Panc1 (cell line): ENCODE measurements around the gene KCTD5. TPM values are rescaled to one million over a fixed set of nuclear protein-coding genes. Genes with fewer than 3 reads are reported as not detected.

Experiments used
- ATAC-seq: fragments of 200-7000 bp; cut with Tn5 transposase; 2 replicates; pipeline ENCODE4 v1.9.1; 2020; ENCODE audit warnings: mild to moderate bottlenecking, moderate library complexity
- BruUV-seq: library from RNA; stranded (reverse); fragments of 400-500 nt; replicated peaks from 2 replicates; lab custom pipeline; 2021; lab: Mats Ljungman, UMichigan
- CTCF ChIA-PET: fragments of 300-600 bp; sonication (Branson Sonifier 250); formaldehyde crosslinking; loops from one replicate; lab custom pipeline; 2022; ENCODE audit warnings: antibody characterized with exemption; lab: Charles Lee
- POLR2A ChIA-PET: fragments of 300-600 bp; sonication (Branson Sonifier 250); formaldehyde crosslinking; loops from one replicate; lab custom pipeline; 2022; ENCODE audit warnings: antibody characterized with exemption; lab: Charles Lee
- DNase-seq: peaks from one replicate; pipeline ENCODE4 v3.0.0-alpha.2; 2010; ENCODE audit warnings: low read depth, low spot score
- H3K27ac ChIP-seq: 2 replicates; pipeline ENCODE4 v1.5.1; 2011; ENCODE audit warnings: mild to moderate bottlenecking, low read length, inconsistent platforms
- H3K27me3 ChIP-seq: fragments of 200-500 bp; sonication (Bioruptor generic); 2 replicates; pipeline ENCODE4 v1.6.0; 2014; ENCODE audit warnings: low read length, inconsistent platforms; ENCODE audit not compliant: control insufficient read depth, insufficient read depth
- H3K36me3 ChIP-seq: fragments of 200-500 bp; sonication (Bioruptor generic); 2 replicates; pipeline ENCODE4 v1.5.1; 2014; ENCODE audit warnings: inconsistent platforms, mild to moderate bottlenecking, low read length, moderate library complexity; ENCODE audit not compliant: control insufficient read depth, insufficient read depth
- H3K4me1 ChIP-seq: 2 replicates; pipeline ENCODE4 v1.5.1; 2011; ENCODE audit warnings: inconsistent platforms, mild to moderate bottlenecking, low read length, moderate library complexity; ENCODE audit not compliant: control insufficient read depth, insufficient read depth
- H3K4me3 ChIP-seq, 2 experiments: 2 replicates each; pipeline ENCODE4 v1.5.1; 2011 to 2012; ENCODE audit warnings: low read depth in 2 of 2, low read length in 2 of 2, mild to moderate bottlenecking in 2 of 2, inconsistent platforms in 1 of 2, moderate library complexity in 1 of 2
- H3K9me3 ChIP-seq: fragments of 200-500 bp; sonication (Bioruptor generic); 2 replicates; pipeline ENCODE4 v1.5.1; 2014; ENCODE audit warnings: low read depth, mild to moderate bottlenecking, inconsistent platforms, low read length, moderate library complexity; ENCODE audit not compliant: control insufficient read depth, insufficient read depth
- POLR2AphosphoS5 ChIP-seq: IDR thresholded peaks from 2 replicates; pipeline ENCODE4 v1.6.1; 2012; ENCODE audit warnings: mild to moderate bottlenecking, low read depth, low read length, moderate library complexity
- SIN3A ChIP-seq: IDR thresholded peaks from 2 replicates; pipeline ENCODE4 v1.6.1; 2012; ENCODE audit warnings: low read depth, mild to moderate bottlenecking, low read length, moderate library complexity, borderline replicate concordance; ENCODE audit not compliant: insufficient read depth
- TCF7L2 ChIP-seq: IDR thresholded peaks from 2 replicates; pipeline ENCODE4 v1.6.1; 2011; ENCODE audit warnings: mild to moderate bottlenecking, low read depth, low read length, inconsistent platforms
- in situ Hi-C: cut with HindIII; loops from 2 replicates; pipeline ENCODE4 v1.10.0; 2016; ENCODE audit warnings: low sequenced_read_pairs, low pct_unique_long_range_greater_than_20kb
- intact Hi-C: fragments of 100-400 bp; cut with micrococcal nuclease; formaldehyde crosslinking; loops from one replicate; pipeline ENCODE4 v1.10.0; 2022; ENCODE audit not compliant: unreplicated experiment
- total RNA-seq: library from RNA; stranded (reverse); gene quantifications from one replicate; pipeline ENCODE4 v1.2.1, GENCODE V29; 2021; ENCODE audit not compliant: unreplicated experiment
- TF ChIP-seq, protein P1 (sequence below): fragments of 450-650 bp; IDR thresholded peaks from 2 replicates; pipeline ENCODE4 v1.5.1; 2017; ENCODE audit warnings: mild to moderate bottlenecking
- TF ChIP-seq, protein P2 (sequence below), 2 experiments: IDR thresholded peaks; 2 replicates each; pipeline ENCODE4 v1.6.1; 2011 to 2012; ENCODE audit warnings: low read depth in 2 of 2, control low read depth in 1 of 2, low read length in 1 of 2, mild to moderate bottlenecking in 1 of 2, moderate library complexity in 1 of 2; ENCODE audit not compliant: insufficient read depth in 1 of 2

The KCTD5 gene
- total RNA-seq, 1 experiment from 2014 or later = 61.1 TPM

DNA sequence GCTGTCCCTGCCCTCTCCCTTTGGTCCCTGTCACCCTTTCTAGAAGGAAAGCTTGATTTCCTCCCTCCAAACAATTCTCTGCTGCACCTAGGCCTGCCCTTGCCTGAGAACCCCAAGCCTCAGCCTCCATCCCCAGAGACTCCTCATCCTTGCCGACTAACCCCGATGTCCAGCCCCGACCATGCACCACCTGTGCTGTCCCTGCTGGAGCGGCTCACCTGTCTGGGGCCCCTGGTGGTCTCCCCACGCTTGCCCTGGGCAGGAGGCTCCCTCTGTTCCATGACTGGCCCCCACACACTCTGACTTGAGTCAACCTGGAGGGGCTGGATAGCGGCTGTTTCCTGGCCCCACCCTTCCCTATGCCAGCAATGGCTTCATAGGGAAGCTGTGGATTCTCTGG is 58.2 kb downstream of the KCTD5 start:
- in situ Hi-C loops = no loop called here
- TF ChIP-seq POLR2AphosphoS5 = no peak
- no peak for TF ChIP-seq TCF7L2
- TF ChIP-seq SIN3A = no peak
- TF ChIP-seq, protein P1, sequence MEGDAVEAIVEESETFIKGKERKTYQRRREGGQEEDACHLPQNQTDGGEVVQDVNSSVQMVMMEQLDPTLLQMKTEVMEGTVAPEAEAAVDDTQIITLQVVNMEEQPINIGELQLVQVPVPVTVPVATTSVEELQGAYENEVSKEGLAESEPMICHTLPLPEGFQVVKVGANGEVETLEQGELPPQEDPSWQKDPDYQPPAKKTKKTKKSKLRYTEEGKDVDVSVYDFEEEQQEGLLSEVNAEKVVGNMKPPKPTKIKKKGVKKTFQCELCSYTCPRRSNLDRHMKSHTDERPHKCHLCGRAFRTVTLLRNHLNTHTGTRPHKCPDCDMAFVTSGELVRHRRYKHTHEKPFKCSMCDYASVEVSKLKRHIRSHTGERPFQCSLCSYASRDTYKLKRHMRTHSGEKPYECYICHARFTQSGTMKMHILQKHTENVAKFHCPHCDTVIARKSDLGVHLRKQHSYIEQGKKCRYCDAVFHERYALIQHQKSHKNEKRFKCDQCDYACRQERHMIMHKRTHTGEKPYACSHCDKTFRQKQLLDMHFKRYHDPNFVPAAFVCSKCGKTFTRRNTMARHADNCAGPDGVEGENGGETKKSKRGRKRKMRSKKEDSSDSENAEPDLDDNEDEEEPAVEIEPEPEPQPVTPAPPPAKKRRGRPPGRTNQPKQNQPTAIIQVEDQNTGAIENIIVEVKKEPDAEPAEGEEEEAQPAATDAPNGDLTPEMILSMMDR = no peak
- no peaks in the 10 kb centered on the region for H3K9me3 ChIP-seq
- no peak for ATAC-seq
- H3K27ac ChIP-seq = no peak overlapping the region
- no peaks in the 10 kb centered on the region for H3K27me3 ChIP-seq
- no peak overlapping the region for H3K4me3 ChIP-seq
- DNase-seq = no peak
- ChIA-PET CTCF (no interaction called here), POLR2A (no interaction called here)
- no peaks in the 10 kb centered on the region for H3K36me3 ChIP-seq
- intact Hi-C loops = no loop called here
- H3K4me1 ChIP-seq = peaks cover 6% of the 10 kb centered on the region
- BruUV-seq = no TSS peak

DNA sequence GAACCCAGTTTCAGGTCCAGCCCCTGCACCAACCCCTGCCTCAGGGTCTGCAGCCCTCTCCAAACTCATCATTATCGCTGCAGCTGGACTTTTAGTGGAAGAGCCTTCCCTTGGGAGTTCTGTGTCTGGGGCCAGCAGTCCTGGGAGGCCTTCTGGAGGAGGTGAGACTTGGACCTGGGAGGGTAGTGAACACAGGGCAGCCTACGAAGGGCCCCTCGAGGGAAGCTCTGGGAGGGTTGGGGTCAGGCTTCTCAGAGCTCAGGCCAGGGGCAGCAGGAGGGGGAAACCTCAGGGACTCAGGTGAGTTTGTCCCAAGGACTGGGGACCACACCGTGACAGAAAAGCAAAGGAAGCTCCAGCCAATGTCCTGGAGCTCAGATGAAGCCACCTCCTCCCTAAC is 58.8 kb downstream of the KCTD5 start:
- no peak for DNase-seq
- TF ChIP-seq SIN3A (no peak), TCF7L2 (no peak), POLR2AphosphoS5 (no peak)
- TF ChIP-seq, protein P1 = no peak
- TF ChIP-seq, protein P2, sequence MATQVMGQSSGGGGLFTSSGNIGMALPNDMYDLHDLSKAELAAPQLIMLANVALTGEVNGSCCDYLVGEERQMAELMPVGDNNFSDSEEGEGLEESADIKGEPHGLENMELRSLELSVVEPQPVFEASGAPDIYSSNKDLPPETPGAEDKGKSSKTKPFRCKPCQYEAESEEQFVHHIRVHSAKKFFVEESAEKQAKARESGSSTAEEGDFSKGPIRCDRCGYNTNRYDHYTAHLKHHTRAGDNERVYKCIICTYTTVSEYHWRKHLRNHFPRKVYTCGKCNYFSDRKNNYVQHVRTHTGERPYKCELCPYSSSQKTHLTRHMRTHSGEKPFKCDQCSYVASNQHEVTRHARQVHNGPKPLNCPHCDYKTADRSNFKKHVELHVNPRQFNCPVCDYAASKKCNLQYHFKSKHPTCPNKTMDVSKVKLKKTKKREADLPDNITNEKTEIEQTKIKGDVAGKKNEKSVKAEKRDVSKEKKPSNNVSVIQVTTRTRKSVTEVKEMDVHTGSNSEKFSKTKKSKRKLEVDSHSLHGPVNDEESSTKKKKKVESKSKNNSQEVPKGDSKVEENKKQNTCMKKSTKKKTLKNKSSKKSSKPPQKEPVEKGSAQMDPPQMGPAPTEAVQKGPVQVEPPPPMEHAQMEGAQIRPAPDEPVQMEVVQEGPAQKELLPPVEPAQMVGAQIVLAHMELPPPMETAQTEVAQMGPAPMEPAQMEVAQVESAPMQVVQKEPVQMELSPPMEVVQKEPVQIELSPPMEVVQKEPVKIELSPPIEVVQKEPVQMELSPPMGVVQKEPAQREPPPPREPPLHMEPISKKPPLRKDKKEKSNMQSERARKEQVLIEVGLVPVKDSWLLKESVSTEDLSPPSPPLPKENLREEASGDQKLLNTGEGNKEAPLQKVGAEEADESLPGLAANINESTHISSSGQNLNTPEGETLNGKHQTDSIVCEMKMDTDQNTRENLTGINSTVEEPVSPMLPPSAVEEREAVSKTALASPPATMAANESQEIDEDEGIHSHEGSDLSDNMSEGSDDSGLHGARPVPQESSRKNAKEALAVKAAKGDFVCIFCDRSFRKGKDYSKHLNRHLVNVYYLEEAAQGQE (IDR thresholded peaks at IDR 0.05; ENCODE audit: insufficient read depth in 1 of 2, low read depth in 2 of 2, low read length in 1 of 2) = no peak
- ChIA-PET CTCF (no interaction called here), POLR2A (no interaction called here)
- Histone ChIP-seq H3K27ac (no peak overlapping the region), H3K9me3 (no peaks in the 10 kb centered on the region), H3K4me1 (peaks cover 6% of the 10 kb centered on the region), H3K4me3 (no peak overlapping the region), H3K27me3 (no peaks in the 10 kb centered on the region), H3K36me3 (no peaks in the 10 kb centered on the region)
- intact Hi-C loops = no loop called here
- no peak for ATAC-seq
- in situ Hi-C loops = no loop called here
- no TSS peak for BruUV-seq
